IMR-90 (cell line): ENCODE results near the gene NT5C3A. TPM values are rescaled to one million over a fixed set of nuclear protein-coding genes. Genes with fewer than 3 reads are reported as not detected.

Source experiments
- ATAC-seq: fragments of 200-7000 bp; cut with Tn5 transposase; 2 replicates; pipeline ENCODE4 v1.9.1; 2020; ENCODE audit warnings: low read depth, mild to moderate bottlenecking, moderate library complexity
- BruUV-seq: library from RNA; stranded (reverse); fragments of 400-500 nt; replicated peaks from 2 replicates; lab custom pipeline; 2021; lab: Mats Ljungman, UMichigan
- CTCF ChIA-PET: fragments of 300-600 bp; formaldehyde crosslinking; extraction: SDS; loops from one replicate; lab custom pipeline; 2021; ENCODE audit warnings: antibody characterized with exemption; lab: Yijun Ruan, JAX
- POLR2A ChIA-PET: fragments of 300-600 bp; sonication (Branson Sonifier 250); formaldehyde crosslinking; loops from one replicate; lab custom pipeline; 2022; ENCODE audit warnings: antibody characterized with exemption; ENCODE audit not compliant: unreplicated experiment; lab: Charles Lee
- DNase-seq: peaks from one replicate; pipeline ENCODE4 v3.0.0; 2013
- H2AFZ ChIP-seq: replicated peaks from 2 replicates; pipeline ENCODE3; 2013; ENCODE audit warnings: low read length, mild to moderate bottlenecking; ENCODE audit not compliant: poor library complexity
- H2AK5ac ChIP-seq: 2 replicates; pipeline ENCODE4 v1.6.1; 2013; ENCODE audit warnings: low read depth, low read length, inconsistent platforms
- H2AK9ac ChIP-seq: replicated peaks from 2 replicates; pipeline ENCODE3; 2013; ENCODE audit warnings: mild to moderate bottlenecking, low read depth, low read length, moderate library complexity; ENCODE audit not compliant: poor library complexity
- H2BK120ac ChIP-seq: 2 replicates; pipeline ENCODE4 v1.6.1; 2013; ENCODE audit warnings: low read depth, low read length, inconsistent platforms
- H2BK15ac ChIP-seq: 3 replicates; pipeline ENCODE4 v1.6.1; 2013; ENCODE audit warnings: low read depth, low read length, inconsistent platforms
- H2BK20ac ChIP-seq: 2 replicates; pipeline ENCODE4 v1.6.1; 2013; ENCODE audit warnings: low read depth, mild to moderate bottlenecking, inconsistent platforms, low read length, moderate library complexity
- H2BK5ac ChIP-seq: 2 replicates; pipeline ENCODE4 v1.6.1; 2013; ENCODE audit warnings: mild to moderate bottlenecking, low read depth, low read length, inconsistent platforms; ENCODE audit not compliant: poor library complexity, severe bottlenecking
- H3K14ac ChIP-seq: replicated peaks from 2 replicates; pipeline ENCODE4 v1.6.1; 2013; ENCODE audit warnings: low read depth, low read length, inconsistent platforms
- H3K18ac ChIP-seq: 2 replicates; pipeline ENCODE4 v1.6.1; 2013; ENCODE audit warnings: low read depth, low read length, control low read depth
- H3K23ac ChIP-seq: 2 replicates; pipeline ENCODE4 v1.6.1; 2013; ENCODE audit warnings: low read depth, low read length, inconsistent platforms
- H3K27ac ChIP-seq: 2 replicates; pipeline ENCODE4 v1.5.1; 2013; ENCODE audit warnings: mild to moderate bottlenecking, control low read depth, low read length; ENCODE audit not compliant: insufficient read depth
- H3K27me3 ChIP-seq: 2 replicates; pipeline ENCODE4 v1.6.1; 2013; ENCODE audit warnings: low read length; ENCODE audit not compliant: control insufficient read depth, insufficient read depth
- H3K36me3 ChIP-seq: 2 replicates; pipeline ENCODE4 v1.6.1; 2013; ENCODE audit warnings: low read length, mixed read lengths; ENCODE audit not compliant: control insufficient read depth, insufficient read depth
- H3K4ac ChIP-seq: 2 replicates; pipeline ENCODE4 v1.6.1; 2013; ENCODE audit warnings: low read depth, low read length, inconsistent platforms
- H3K4me1 ChIP-seq: 2 replicates; pipeline ENCODE4 v1.6.1; 2013; ENCODE audit warnings: low read length, mixed read lengths; ENCODE audit not compliant: control insufficient read depth, insufficient read depth
- H3K4me2 ChIP-seq: 2 replicates; pipeline ENCODE4 v1.6.1; 2013; ENCODE audit warnings: low read depth, mild to moderate bottlenecking, control low read depth, low read length, moderate library complexity
- H3K4me3 ChIP-seq: 2 replicates; pipeline ENCODE4 v1.5.1; 2013; ENCODE audit warnings: low read depth, mild to moderate bottlenecking, control low read depth, low read length, moderate library complexity; ENCODE audit not compliant: insufficient read depth
- H3K56ac ChIP-seq: 2 replicates; pipeline ENCODE4 v1.6.1; 2013; ENCODE audit warnings: low read length, inconsistent platforms; ENCODE audit not compliant: insufficient read depth; ENCODE audit errors: extremely low read depth
- H3K79me1 ChIP-seq, 2 experiments: 2 replicates each; pipeline ENCODE4 v1.6.1; 2013; ENCODE audit warnings: low read length in 2 of 2, inconsistent platforms in 1 of 2, low read depth in 1 of 2
- H3K9ac ChIP-seq: 2 replicates; pipeline ENCODE4 v1.6.1; 2013; ENCODE audit warnings: low read depth, low read length, control low read depth
- H3K9me1 ChIP-seq: 2 replicates; pipeline ENCODE4 v1.6.1; 2013; ENCODE audit warnings: low read length, inconsistent platforms; ENCODE audit not compliant: insufficient read depth
- H3K9me3 ChIP-seq: 2 replicates; pipeline ENCODE4 v1.6.1; 2013; ENCODE audit warnings: low read length; ENCODE audit not compliant: control insufficient read depth, insufficient read depth
- H4K20me1 ChIP-seq: 2 replicates; pipeline ENCODE4 v1.6.1; 2013; ENCODE audit warnings: low read length, inconsistent platforms; ENCODE audit not compliant: insufficient read depth
- H4K5ac ChIP-seq: 2 replicates; pipeline ENCODE4 v1.6.1; 2013; ENCODE audit warnings: mild to moderate bottlenecking, low read depth, low read length, control low read depth
- H4K8ac ChIP-seq, 2 experiments: 2 replicates each; pipeline ENCODE4 v1.6.1; 2013; ENCODE audit warnings: low read depth in 2 of 2, low read length in 2 of 2, control low read depth in 1 of 2, inconsistent platforms in 1 of 2
- H4K91ac ChIP-seq: 2 replicates; pipeline ENCODE4 v1.6.1; 2013; ENCODE audit warnings: low read depth, low read length, inconsistent platforms; ENCODE audit not compliant: insufficient read depth
- BHLHE40 ChIP-seq: fragments of 150-350 bp; IDR thresholded peaks from 2 replicates; pipeline ENCODE4 v1.6.1; 2016; ENCODE audit warnings: mild to moderate bottlenecking, low read depth, low read length
- CEBPB ChIP-seq: IDR thresholded peaks from 2 replicates; pipeline ENCODE4 v1.6.1; 2012; ENCODE audit warnings: low read depth, low read length, improper control_type of control experiment
- ELK1 ChIP-seq: fragments of 150-350 bp; IDR thresholded peaks from 2 replicates; pipeline ENCODE4 v1.6.1; 2016; ENCODE audit warnings: low read depth, mild to moderate bottlenecking, low read length, moderate library complexity, borderline replicate concordance
- MAFK ChIP-seq: IDR thresholded peaks from 2 replicates; pipeline ENCODE4 v1.6.1; 2012; ENCODE audit warnings: low read depth, low read length, improper control_type of control experiment
- MAZ ChIP-seq: IDR thresholded peaks from 2 replicates; pipeline ENCODE4 v1.6.1; 2012; ENCODE audit warnings: low read depth, mild to moderate bottlenecking, low read length, improper control_type of control experiment, moderate library complexity, borderline replicate concordance
- RCOR1 ChIP-seq: IDR thresholded peaks from 2 replicates; pipeline ENCODE4 v1.6.1; 2012; ENCODE audit warnings: mild to moderate bottlenecking, low read length, improper control_type of control experiment; ENCODE audit not compliant: insufficient replicate concordance
- WGBS, 2 experiments: methylation state at CpG; one replicate each; pipeline versions ENCODE4 v1.1.5 to v1.1.7; 2013; ENCODE audit warnings: missing lambda C conversion rate in 2 of 2; ENCODE audit not compliant: insufficient read length in 1 of 2; ENCODE audit errors: extremely low coverage in 2 of 2; 5-methylcytosine and 5-hydroxymethylcytosine counted together
- dilution Hi-C: fragments of 300-500 bp; cut with HindIII; formaldehyde crosslinking; loops from one replicate; pipeline ENCODE4 v1.14.3; 2018; ENCODE audit warnings: low sequenced_read_pairs; ENCODE audit not compliant: unreplicated experiment
- in situ Hi-C: fragments of 300-500 bp; cut with MboI; formaldehyde crosslinking; loops from 3 replicates; pipeline ENCODE4 v1.14.3; 2019; ENCODE audit warnings: low sequenced_read_pairs, inconsistent platforms, mixed read lengths
- intact Hi-C: fragments of 100-400 bp; cut with micrococcal nuclease; formaldehyde crosslinking; loops from 2 replicates; pipeline ENCODE4 v1.10.0; 2022
- polyA plus RNA-seq, 3 experiments: library from polyadenylated mRNA; depleted of rRNA; stranded (reverse); fragments of >200 nt; gene quantifications; 2 replicates each; pipeline ENCODE4 v1.2.3, GENCODE V29; 2012; ENCODE audit warnings: low replicate concordance in 1 of 3
- total RNA-seq: library from RNA; depleted of rRNA; stranded (reverse); fragments of >200 nt; gene quantifications from 2 replicates; pipeline ENCODE4 v1.2.3, GENCODE V29; 2012

The NT5C3A gene
- total and polyA plus RNA-seq, 2 of the 4 experiments (the other 2 are of a cell fraction) = 11.3 to 12.2 TPM

- no peak for TF ChIP-seq BHLHE40
- TF ChIP-seq CEBPB = peak; percentile 36; the same call in 1 of the 2 replicates
Observed at GRCh38 chr7:33050535-33051318, 11.8 kb downstream of the NT5C3A start (continued).

GRCh38 chr7:33048704-33049103, 13.9 kb downstream of the NT5C3A start:
- ChIA-PET POLR2A (no interaction called here), CTCF (interaction anchor here (0.6 to 1.2 kb wide), 3 partner anchors 9 to 203 kb away, joined by 3 read pairs; no protein-coding TSS in a partner anchor)
- TF ChIP-seq ELK1 (no peak), CEBPB (no peak), RCOR1 (no peak), MAFK (no peak), MAZ (no peak)
- peak overlapping the region; percentile 31; the same call in 1 of the 2 replicates for H3K27ac ChIP-seq
- ATAC-seq (no peak; the same call in 1 of the 2 replicates), DNase-seq (no peak)
- H3K56ac ChIP-seq = no peak overlapping the region
- no CpG with 5 or more reads among the region's 1 CpG for WGBS, 2 experiments
- peaks cover 6% of the 10 kb centered on the region for H3K9me1 ChIP-seq
- H2BK5ac ChIP-seq = peak overlapping the region; percentile 5
- H2BK20ac ChIP-seq = no peak overlapping the region
- H3K14ac ChIP-seq = no peak overlapping the region
- no peaks in the 10 kb centered on the region for H3K27me3 ChIP-seq
- H3K79me1 ChIP-seq = peaks cover 15 to 50% of the 10 kb centered on the region in 2 experiments
- H3K4me2 ChIP-seq = no peak overlapping the region
- no peak overlapping the region for H2AFZ ChIP-seq
- H4K5ac ChIP-seq = no peak overlapping the region
- H3K4ac ChIP-seq = no peak overlapping the region
- BruUV-seq = no TSS peak
- H3K4me3 ChIP-seq = no peak overlapping the region
- no peaks in the 10 kb centered on the region for H3K9me3 ChIP-seq
- no peak overlapping the region for H2AK5ac ChIP-seq
- dilution Hi-C loops (no loop called here), intact Hi-C loops (no loop called here), in situ Hi-C loops (no loop called here)
- no peak overlapping the region for H3K18ac ChIP-seq
- H2BK120ac ChIP-seq = no peak overlapping the region
- no peak overlapping the region for H3K9ac ChIP-seq
- no peak overlapping the region for H4K8ac ChIP-seq
- peaks cover 6% of the 10 kb centered on the region for H4K20me1 ChIP-seq
- peaks cover 2% of the 10 kb centered on the region for H3K4me1 ChIP-seq
- H2AK9ac ChIP-seq = no peak overlapping the region
- no peak overlapping the region for H2BK15ac ChIP-seq
- H3K36me3 ChIP-seq = no peaks in the 10 kb centered on the region
- H3K23ac ChIP-seq = no peak overlapping the region
- no peak overlapping the region for H4K91ac ChIP-seq
